Adipose tissue (tissue), 3 donors: Measurements from ENCODE around the gene MTR. TPM values are rescaled to one million over a fixed set of nuclear protein-coding genes. Genes with fewer than 3 reads are reported as not detected.

Experiments used
- polyA plus RNA-seq, 3 donors: library from polyadenylated mRNA; stranded (reverse); fragments of 200-250 nt; gene quantifications; one replicate each; pipeline ENCODE4 v1.2.3, GENCODE V29; 2013
- donor health status: healthy with polysubstance abuse.
- donor health status: Bipolar disorder and iron deficiency.
- donor health status: healthy.

MTR gene
- polyA plus RNA-seq, 3 donors: 4.5 to 16.5 (median 5.9) TPM

Other genes starting within 250 kb of the MTR start
- 1 to 10 TPM; 4.8 to 8.6 (median 6.0) TPM for gene HEATR1, start 190.8 kb upstream of the MTR start, polyA plus RNA-seq
- 1 to 10 TPM in 2 of 3 donors, under 1 TPM in 1; 0.40 to 1.9 (median 1.5) TPM for gene ACTN2, start 108.8 kb upstream of the MTR start, polyA plus RNA-seq
- not detected for gene MT1HL1, start 209.1 kb downstream of the MTR start, polyA plus RNA-seq
- 1 to 10 TPM in 1 of 3 donors, under 1 TPM in 2; 0.23 to 1.1 (median 0.36) TPM for gene RYR2, start 246.9 kb downstream of the MTR start, polyA plus RNA-seq